PC-9 (cell line): ENCODE data around the gene EDEM1. TPM values are rescaled to one million over a fixed set of nuclear protein-coding genes. Genes with fewer than 3 reads are reported as not detected.

Experiments used
- BruUV-seq: library from RNA; stranded (reverse); fragments of 400-500 nt; replicated peaks from 2 replicates; lab custom pipeline; 2021; lab: Mats Ljungman, UMichigan
- CTCF ChIA-PET: fragments of 300-600 bp; sonication (Branson Sonifier 250); formaldehyde crosslinking; loops from one replicate; lab custom pipeline; 2022; ENCODE audit warnings: antibody characterized with exemption; lab: Charles Lee
- POLR2A ChIA-PET: fragments of 300-600 bp; sonication (Branson Sonifier 250); formaldehyde crosslinking; loops from one replicate; lab custom pipeline; 2022; ENCODE audit warnings: antibody characterized with exemption; ENCODE audit not compliant: unreplicated experiment; lab: Charles Lee
- DNase-seq, 2 experiments: peaks; one replicate each; pipeline versions ENCODE4 v3.0.0 to v3.0.0-alpha.2; 2015 to 2022; ENCODE audit warnings: mixed read lengths in 1 of 2
- H2AFZ ChIP-seq: fragments of 200-600 bp; sonication (generic); 2 replicates; pipeline ENCODE4 v1.8.1; 2017; ENCODE audit warnings: antibody characterized with exemption
- H3F3A ChIP-seq: fragments of 200-600 bp; sonication (generic); 2 replicates; pipeline ENCODE4 v1.8.1; 2017; ENCODE audit warnings: antibody characterized with exemption, mild to moderate bottlenecking, low read depth; ENCODE audit not compliant: insufficient read depth
- H3K27ac ChIP-seq: fragments of 200-600 bp; sonication (generic); 2 replicates; pipeline ENCODE4 v1.6.1; 2016; ENCODE audit warnings: mixed run types
- H3K27me3 ChIP-seq: fragments of 200-600 bp; sonication (generic); 2 replicates; pipeline ENCODE4 v1.6.1; 2016; ENCODE audit warnings: low read depth, mixed run types; ENCODE audit not compliant: insufficient read depth
- H3K36me3 ChIP-seq: fragments of 200-600 bp; sonication (generic); 2 replicates; pipeline ENCODE4 v1.6.1; 2016; ENCODE audit warnings: low read depth, mixed run types
- H3K4me1 ChIP-seq: fragments of 200-600 bp; sonication (generic); replicated peaks from 2 replicates; pipeline ENCODE4 v1.6.1; 2016; ENCODE audit warnings: mixed run types; ENCODE audit not compliant: insufficient read depth
- H3K4me2 ChIP-seq: fragments of 200-600 bp; sonication (generic); 2 replicates; pipeline ENCODE4 v1.6.1; 2017; ENCODE audit warnings: mixed run types
- H3K4me3 ChIP-seq: fragments of 200-600 bp; sonication (generic); 2 replicates; pipeline ENCODE4 v1.6.1; 2016; ENCODE audit warnings: mixed run types
- H3K79me2 ChIP-seq: fragments of 200-600 bp; sonication (generic); 2 replicates; pipeline ENCODE4 v1.6.1; 2017; ENCODE audit warnings: low read depth, mixed run types
- H3K9me2 ChIP-seq: fragments of 200-600 bp; sonication (generic); 2 replicates; pipeline ENCODE4 v1.8.1; 2017; ENCODE audit warnings: mild to moderate bottlenecking; ENCODE audit not compliant: insufficient read depth
- H3K9me3 ChIP-seq: fragments of 200-600 bp; sonication (generic); 2 replicates; pipeline ENCODE4 v1.8.1; 2016; ENCODE audit warnings: low read depth; ENCODE audit not compliant: insufficient read depth
- H4K20me1 ChIP-seq: fragments of 200-600 bp; sonication (generic); 2 replicates; pipeline ENCODE4 v1.8.1; 2017; ENCODE audit not compliant: insufficient read depth
- CTCF ChIP-seq: fragments of 200-600 bp; sonication (generic); conservative IDR thresholded peaks from 2 replicates; pipeline ENCODE4 v1.6.1; 2017; ENCODE audit warnings: mixed run types, antibody characterized with exemption, mild to moderate bottlenecking, moderate library complexity
- EZH2 ChIP-seq: fragments of 200-600 bp; sonication (generic); IDR thresholded peaks from 2 replicates; pipeline ENCODE4 v1.8.0; 2017; ENCODE audit warnings: antibody characterized with exemption, low read depth
- intact Hi-C: fragments of 100-400 bp; cut with micrococcal nuclease; formaldehyde crosslinking; loops from one replicate; pipeline ENCODE4 v1.10.0; 2022; ENCODE audit not compliant: unreplicated experiment
- microRNA-seq: library from miRNA; unstranded; fragments of <30 nt; microRNA quantifications from one replicate; pipeline ENCODE4 v1.2.0, GENCODE V29; 2021; ENCODE audit warnings: borderline number of aligned reads, borderline replicate concordance
- total RNA-seq: library from RNA; stranded (reverse); gene quantifications from 2 replicates; pipeline ENCODE4 v1.2.3, GENCODE V29; 2021

The EDEM1 gene
- total RNA-seq, 1 experiment from 2014 or later, result 55.9 TPM

GRCh38 chr3:5264896-5265770, 77.6 kb downstream of the EDEM1 start:
- BruUV-seq, result no TSS peak
- intact Hi-C loops, result no loop called here
- no peak overlapping the region for H3K27ac ChIP-seq
- no peaks in the 10 kb centered on the region for H3K79me2 ChIP-seq
- no peaks in the 10 kb centered on the region for H4K20me1 ChIP-seq
- H3K4me3 ChIP-seq, result no peak overlapping the region
- POLR2A ChIA-PET, result no interaction called here
- no peak for TF ChIP-seq CTCF
- no peak for TF ChIP-seq EZH2
- no peaks in the 10 kb centered on the region for H3F3A ChIP-seq
- CTCF ChIA-PET, result no interaction called here
- H2AFZ ChIP-seq, result no peak overlapping the region
- no peak for DNase-seq
- no peak overlapping the region for H3K4me2 ChIP-seq
- H3K36me3 ChIP-seq, result no peaks in the 10 kb centered on the region
- no peaks in the 10 kb centered on the region for H3K9me2 ChIP-seq
- no peaks in the 10 kb centered on the region for H3K4me1 ChIP-seq
- H3K27me3 ChIP-seq, result no peaks in the 10 kb centered on the region
- H3K9me3 ChIP-seq, result no peaks in the 10 kb centered on the region

GRCh38 chr3:5267252-5267651, 79.7 kb downstream of the EDEM1 start:
- DNase-seq, result no peak
- no peaks in the 10 kb centered on the region for H3K9me3 ChIP-seq
- CTCF ChIA-PET, result no interaction called here
- no peaks in the 10 kb centered on the region for H3K27me3 ChIP-seq
- H3K79me2 ChIP-seq, result no peaks in the 10 kb centered on the region
- H3K27ac ChIP-seq, result no peak overlapping the region
- no peaks in the 10 kb centered on the region for H3K36me3 ChIP-seq
- intact Hi-C loops, result no loop called here
- H2AFZ ChIP-seq, result no peak overlapping the region
- POLR2A ChIA-PET, result no interaction called here
- TF ChIP-seq EZH2 (no peak), CTCF (no peak)
- H3F3A ChIP-seq, result no peaks in the 10 kb centered on the region
- H3K9me2 ChIP-seq, result no peaks in the 10 kb centered on the region
- no peak overlapping the region for H3K4me2 ChIP-seq
- no peaks in the 10 kb centered on the region for H3K4me1 ChIP-seq
- no TSS peak for BruUV-seq
- no peak overlapping the region for H3K4me3 ChIP-seq
- no peaks in the 10 kb centered on the region for H4K20me1 ChIP-seq

- TF ChIP-seq CTCF (no peak), EZH2 (no peak)
- Histone ChIP-seq H3K27me3 (no peaks in the 10 kb centered on the region), H3F3A (no peaks in the 10 kb centered on the region), H2AFZ (no peak overlapping the region), H4K20me1 (no peaks in the 10 kb centered on the region), H3K9me2 (no peaks in the 10 kb centered on the region), H3K36me3 (no peaks in the 10 kb centered on the region), H3K4me3 (no peak overlapping the region), H3K4me2 (no peak overlapping the region), H3K27ac (no peak overlapping the region), H3K4me1 (no peaks in the 10 kb centered on the region), H3K9me3 (no peaks in the 10 kb centered on the region), H3K79me2 (no peaks in the 10 kb centered on the region)
- no peak for DNase-seq
- ChIA-PET CTCF (no interaction called here), POLR2A (no interaction called here)
- intact Hi-C loops, result no loop called here
- no TSS peak for BruUV-seq
Observed at GRCh38 chr3:5267889-5268288, 80.4 kb downstream of the EDEM1 start.

Small RNAs within 50 kb of the gene (microRNA-seq; reads per million reads assigned to microRNA genes)
- gene MIR4790, result not detected

Other genes starting within 250 kb of the EDEM1 start
- gene BHLHE40, start 208.3 kb upstream of the EDEM1 start, total RNA-seq, result 45.5 and 51.2 TPM in 2 replicates
- gene ARL8B, start 65.4 kb upstream of the EDEM1 start, total RNA-seq, result 45.4 and 49.5 TPM in 2 replicates